Measurements from ENCODE around the gene PRICKLE1.

PRICKLE1 gene

DNA sequence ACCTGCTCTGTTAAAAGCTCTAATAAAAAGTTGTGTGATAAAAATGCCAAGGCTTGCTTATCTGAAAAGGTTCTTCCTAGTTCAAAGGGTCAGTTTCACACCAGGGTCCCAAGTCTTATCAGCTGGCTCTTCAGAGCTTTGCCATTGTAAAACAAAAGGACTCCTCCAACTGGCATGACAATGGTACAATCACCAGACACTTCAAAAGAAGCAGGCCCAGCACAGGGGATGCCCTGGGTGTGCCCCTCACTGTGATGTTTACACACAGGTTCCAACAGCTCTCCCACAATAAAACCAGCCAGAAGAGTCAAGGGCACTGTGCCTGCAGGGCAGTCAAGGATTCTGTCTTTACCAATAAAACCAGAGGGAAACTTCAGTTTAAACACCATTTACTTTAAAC is 78.7 kb downstream of the PRICKLE1 start:
- DNase-seq (ENCODE audit: insufficient read length, low spot score) = no peak
- FAIRE-seq = no peak
- TF ChIP-seq POLR2A (IDR thresholded peaks at IDR 0.05; ENCODE audit: low read depth, low read length) = no peak

DNA sequence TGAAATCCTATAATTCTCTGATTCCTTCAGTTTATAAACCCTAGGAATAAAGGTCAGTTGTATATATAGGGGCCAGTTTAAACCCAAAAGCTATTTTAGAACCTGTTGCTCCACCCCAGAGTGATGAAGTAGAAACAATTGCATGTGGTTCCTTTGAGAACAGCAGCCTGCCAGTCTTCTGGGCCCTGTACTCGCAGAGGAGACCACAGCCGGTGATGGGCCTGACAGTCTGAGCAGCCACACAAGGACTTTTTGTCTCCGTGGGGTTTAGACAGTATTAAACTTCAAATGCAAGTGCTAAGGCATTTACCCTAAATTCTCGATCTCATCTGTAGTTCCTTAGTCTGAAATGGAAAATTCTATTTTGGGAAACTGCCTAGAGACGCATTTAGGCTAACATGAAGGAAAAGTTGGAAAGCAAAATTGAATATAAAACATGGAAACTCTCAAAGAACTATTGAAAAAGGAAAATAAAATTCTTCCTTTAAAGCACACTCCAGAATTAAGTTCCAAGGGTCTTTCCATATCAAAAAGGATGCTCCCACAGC is 80.6 kb downstream of the PRICKLE1 start:
- TF ChIP-seq POLR2A (IDR thresholded peaks at IDR 0.05; ENCODE audit: low read depth, low read length) = no peak
- no peak for FAIRE-seq
- DNase-seq (ENCODE audit: insufficient read length, low spot score) = no peak

DNA sequence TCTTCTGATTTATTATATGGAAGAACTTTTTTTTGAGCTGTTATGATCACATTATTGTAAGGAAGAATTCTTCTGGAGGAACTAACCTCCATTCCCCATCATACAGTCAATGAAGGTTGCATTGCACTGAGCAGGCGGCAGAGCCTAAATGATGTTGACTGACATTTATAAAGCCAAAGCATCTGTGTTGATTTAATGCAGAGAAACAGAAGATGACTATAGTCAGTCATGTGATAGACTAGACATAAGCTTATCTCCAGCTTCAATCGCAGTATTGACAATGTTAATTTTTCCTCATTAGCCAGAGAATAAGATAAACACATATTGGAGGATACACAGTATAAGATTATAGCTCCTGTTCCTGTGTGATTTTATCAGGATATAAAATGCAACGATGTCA is 82.0 kb downstream of the PRICKLE1 start:
- DNase-seq (ENCODE audit: insufficient read length, low spot score) (no peak), FAIRE-seq (no peak)
- no peak for TF ChIP-seq POLR2A (IDR thresholded peaks at IDR 0.05; ENCODE audit: low read depth, low read length)

DNA sequence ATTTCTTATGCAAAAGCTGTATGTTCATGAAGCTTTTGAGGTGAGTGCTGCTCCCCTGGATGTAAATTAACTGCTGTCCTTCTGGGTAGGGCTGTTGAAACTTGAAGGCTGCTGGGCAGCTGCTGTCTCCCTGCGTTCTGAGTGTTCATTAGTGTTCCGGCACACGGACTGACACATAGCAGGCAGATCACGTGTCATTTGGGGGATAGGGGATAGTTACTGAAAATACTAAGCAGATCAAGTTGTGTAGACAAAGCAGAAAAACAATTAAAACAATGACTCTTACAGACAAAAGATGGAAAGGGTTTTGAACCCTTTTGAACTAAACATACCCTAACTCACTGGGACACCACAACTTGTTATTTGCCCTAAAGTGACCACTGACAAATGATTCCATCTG is 82.5 kb downstream of the PRICKLE1 start:
- FAIRE-seq (no peak), DNase-seq (ENCODE audit: insufficient read length, low spot score) (no peak)
- no peak for TF ChIP-seq POLR2A (IDR thresholded peaks at IDR 0.05; ENCODE audit: low read depth, low read length)

DNA sequence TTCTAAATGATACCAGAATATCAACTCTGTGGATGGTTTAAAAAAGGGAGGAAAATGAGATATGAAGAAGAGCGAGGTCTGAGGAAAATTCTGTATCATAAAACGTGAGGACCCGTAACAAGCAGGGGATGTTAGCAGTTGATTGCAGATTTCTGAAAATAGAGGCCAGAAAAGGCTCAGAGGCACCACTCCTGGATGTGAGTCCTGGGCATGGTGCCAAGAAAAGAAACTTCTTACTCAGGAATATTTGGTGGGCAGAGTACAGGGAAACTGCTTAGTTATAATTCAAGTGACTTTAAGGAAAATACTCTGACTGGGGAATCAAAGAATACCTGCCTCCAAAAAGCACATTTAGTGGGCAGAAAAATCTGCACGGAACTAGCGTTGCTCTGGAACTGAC is 85.5 kb downstream of the PRICKLE1 start:
- DNase-seq (ENCODE audit: insufficient read length, low spot score) (no peak), FAIRE-seq (peak; percentile 48)
- no peak for TF ChIP-seq POLR2A (IDR thresholded peaks at IDR 0.05; ENCODE audit: low read depth, low read length)

DNA sequence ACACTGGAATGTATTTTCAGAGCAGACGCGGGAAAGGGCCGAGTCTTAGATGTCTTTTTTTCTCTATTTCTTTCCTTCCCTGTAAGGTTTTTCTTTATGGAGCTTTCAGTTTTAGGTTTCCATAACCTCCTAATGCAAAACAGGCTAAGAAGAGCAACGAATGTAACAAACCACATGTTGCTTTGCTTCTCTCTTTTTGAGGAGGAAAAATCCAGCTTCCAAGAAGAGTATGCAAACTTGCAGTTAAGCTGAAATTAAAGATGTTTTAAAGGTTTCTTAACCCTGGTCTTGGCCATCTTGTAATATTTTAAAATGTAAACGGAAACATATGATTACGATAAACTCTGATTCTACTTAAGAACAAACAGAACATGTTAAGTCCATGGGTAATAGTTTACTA is 86.9 kb downstream of the PRICKLE1 start:
- peak; percentile 30 for FAIRE-seq
- TF ChIP-seq POLR2A (IDR thresholded peaks at IDR 0.05; ENCODE audit: low read depth, low read length) = no peak
- no peak for DNase-seq (ENCODE audit: insufficient read length, low spot score)

DNA sequence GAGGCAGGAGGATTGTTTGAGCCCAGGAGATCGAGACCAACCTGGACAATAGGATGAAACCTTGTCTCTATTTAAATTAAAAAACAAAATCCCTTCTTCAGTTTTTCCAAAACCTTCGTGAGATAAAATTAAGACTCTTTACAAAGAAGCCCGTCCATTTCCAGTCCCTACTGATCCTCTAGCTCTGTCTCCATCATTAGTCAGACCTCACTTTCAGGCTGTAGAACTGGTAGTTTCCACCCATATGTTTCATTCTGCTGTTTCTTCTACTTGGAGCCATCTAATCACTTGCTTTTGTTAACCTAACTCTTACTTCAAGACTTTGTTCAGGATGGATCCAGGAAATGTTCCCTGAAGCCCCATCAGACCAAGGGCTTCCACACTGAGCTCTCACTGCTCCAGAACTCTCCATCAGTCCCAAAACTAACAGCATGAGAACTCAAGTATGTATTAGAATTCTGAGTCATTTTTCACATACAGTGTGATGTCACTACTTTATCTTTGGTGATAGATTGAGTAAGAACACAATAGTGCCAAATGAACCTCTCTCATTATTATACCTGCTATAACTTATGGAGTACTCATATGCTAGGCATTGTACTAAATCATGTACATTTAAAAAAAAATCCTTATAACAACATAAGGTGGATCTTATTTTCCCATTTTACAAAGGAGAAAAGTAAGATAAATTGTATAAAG is 90.8 kb downstream of the PRICKLE1 start:
- no peak for DNase-seq (ENCODE audit: insufficient read length, low spot score)
- no peak for TF ChIP-seq POLR2A (IDR thresholded peaks at IDR 0.05; ENCODE audit: low read depth, low read length)
- peak; percentile 11 for FAIRE-seq

DNA sequence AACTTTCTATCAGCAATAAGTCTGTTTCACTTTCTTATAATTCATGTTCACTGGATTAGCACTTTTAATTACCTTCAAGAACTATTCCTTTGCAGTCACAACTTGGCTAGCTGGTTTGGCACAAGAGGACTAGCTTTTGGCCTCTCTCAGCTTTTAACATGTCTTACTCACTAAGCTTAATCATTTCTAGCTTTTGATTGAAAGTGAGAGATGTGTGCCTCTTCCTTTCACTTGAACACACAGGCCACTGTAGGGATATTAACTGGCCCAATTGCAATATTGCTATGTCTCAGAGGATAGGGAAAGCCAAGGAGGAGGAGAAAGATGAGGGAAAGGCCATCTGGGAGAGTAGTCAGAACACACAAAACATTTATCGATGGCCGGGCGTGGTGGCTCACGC is 92.7 kb downstream of the PRICKLE1 start:
- no peak for FAIRE-seq
- TF ChIP-seq POLR2A (IDR thresholded peaks at IDR 0.05; ENCODE audit: low read depth, low read length) = no peak
- no peak for DNase-seq (ENCODE audit: insufficient read length, low spot score)

DNA sequence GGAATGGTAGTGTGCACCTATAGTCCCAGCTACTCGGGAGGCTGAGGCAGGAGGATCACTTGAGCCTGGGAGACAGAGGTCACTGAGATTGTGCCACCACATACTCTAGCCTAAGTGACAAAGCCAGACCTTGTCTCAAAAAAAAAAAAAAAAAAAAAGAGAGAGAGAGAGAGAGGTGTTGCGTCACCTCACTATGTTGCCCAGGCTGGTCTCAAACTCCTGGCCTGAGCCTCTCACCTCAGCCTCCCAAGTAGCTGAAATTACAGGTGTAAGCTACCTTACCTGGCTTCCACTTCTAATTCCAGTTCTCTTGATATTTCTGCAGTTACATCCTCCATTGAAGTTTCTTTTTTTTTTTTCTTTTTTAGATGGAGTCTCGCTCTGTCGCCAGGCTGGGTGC is 94.3 kb downstream of the PRICKLE1 start:
- TF ChIP-seq POLR2A (IDR thresholded peaks at IDR 0.05; ENCODE audit: low read depth, low read length) = no peak
- FAIRE-seq (no peak), DNase-seq (ENCODE audit: insufficient read length, low spot score) (no peak)

DNA sequence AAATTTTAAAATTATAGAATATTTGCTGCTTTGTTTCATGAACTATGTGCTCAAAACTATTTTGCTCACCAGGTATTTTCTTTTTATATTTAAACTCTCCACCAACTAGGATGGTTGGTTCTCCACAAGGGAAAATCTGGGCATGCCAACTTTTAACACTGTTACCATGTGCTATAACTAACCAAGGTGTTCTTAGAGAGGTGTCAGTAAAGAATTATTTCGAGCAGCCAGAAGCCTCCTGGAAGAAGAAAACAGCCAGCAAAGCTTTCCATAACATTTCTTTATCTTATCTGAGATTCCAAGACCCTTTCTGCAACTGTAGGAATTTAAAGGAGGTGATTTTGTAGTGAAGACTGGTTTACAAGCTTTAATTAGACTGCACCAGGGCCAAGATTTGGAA is 97.3 kb downstream of the PRICKLE1 start:
- TF ChIP-seq POLR2A (IDR thresholded peaks at IDR 0.05; ENCODE audit: low read depth, low read length) = no peak
- no peak for FAIRE-seq
- DNase-seq (ENCODE audit: insufficient read length, low spot score) = no peak

DNA sequence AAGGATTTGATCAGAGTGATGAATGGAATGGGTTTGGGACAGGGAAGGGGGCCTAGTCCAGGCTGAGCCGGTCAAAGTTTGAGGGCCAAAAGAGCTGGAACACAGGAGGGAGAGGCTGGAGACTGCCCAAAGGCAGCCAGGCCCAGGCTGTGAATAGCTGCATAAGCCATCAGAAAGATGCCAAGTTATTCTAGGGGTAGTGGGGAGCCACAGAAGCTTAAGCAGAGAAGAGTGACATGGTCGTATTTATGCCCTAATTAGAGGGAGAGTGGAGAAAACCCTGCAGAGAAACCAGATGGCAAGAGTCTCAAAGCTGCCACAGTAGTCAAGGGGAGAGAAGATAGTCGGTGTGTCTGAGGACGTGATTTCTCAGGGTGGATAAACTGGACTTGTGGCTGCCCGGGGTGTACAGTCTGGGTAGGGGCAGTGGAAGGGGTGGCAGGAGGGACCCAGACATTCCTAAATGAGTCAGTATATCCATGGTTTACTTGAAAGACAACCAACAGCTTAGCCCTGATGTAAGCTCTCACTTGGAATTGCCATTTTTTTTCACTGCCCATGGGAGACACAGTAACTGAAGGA is 99.2 kb downstream of the PRICKLE1 start:
- DNase-seq (ENCODE audit: insufficient read length, low spot score) = no peak
- TF ChIP-seq POLR2A (IDR thresholded peaks at IDR 0.05; ENCODE audit: low read depth, low read length) = no peak
- no peak for FAIRE-seq

DNA sequence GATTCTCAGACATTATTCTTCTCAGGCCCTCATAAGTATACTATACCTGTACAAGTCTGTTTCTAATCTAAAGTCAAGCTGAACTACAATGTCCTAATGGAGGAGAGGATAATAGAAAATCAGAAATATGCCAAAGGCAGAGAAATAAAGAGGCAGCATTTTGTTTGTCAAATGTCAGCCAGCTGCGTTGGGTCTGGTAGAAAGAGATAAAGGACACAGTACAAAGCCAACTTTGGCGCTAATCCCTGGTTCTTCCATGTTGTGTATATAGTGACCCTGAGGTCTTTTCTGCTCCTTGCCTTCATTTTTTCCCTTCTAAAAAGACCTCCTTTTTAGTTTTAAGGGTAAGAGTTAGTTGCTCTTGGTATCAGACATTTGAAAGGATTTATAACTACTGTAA is 103.1 kb downstream of the PRICKLE1 start:
- no peak for FAIRE-seq
- DNase-seq (ENCODE audit: insufficient read length, low spot score) = no peak

DNA sequence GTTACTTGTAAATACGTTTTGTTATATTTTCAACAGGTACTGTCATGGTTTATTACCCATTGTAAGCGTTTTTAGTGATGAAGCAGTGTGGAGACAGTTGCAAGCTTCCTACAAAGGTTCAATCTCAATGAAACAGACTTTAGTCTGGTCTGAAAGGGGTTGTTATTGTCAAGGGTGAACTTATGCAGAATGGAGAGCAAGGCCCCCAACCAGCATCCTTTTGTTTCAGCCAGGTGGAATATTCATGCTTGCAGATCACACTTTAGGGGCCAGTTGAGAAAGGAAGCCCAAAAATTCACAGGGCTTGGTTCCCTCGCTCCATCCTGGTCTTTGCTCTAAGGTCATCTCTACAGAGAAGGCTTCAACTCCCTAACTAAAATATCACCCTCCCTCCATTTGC is 103.7 kb downstream of the PRICKLE1 start:
- no peak for TF ChIP-seq POLR2A (IDR thresholded peaks at IDR 0.05; ENCODE audit: low read depth, low read length)
- FAIRE-seq = no peak
- DNase-seq (ENCODE audit: insufficient read length, low spot score) = no peak

More for the DNA sequence above, 103.1 kb downstream of the PRICKLE1 start:
- no peak for TF ChIP-seq POLR2A (IDR thresholded peaks at IDR 0.05; ENCODE audit: low read depth, low read length)

DNA sequence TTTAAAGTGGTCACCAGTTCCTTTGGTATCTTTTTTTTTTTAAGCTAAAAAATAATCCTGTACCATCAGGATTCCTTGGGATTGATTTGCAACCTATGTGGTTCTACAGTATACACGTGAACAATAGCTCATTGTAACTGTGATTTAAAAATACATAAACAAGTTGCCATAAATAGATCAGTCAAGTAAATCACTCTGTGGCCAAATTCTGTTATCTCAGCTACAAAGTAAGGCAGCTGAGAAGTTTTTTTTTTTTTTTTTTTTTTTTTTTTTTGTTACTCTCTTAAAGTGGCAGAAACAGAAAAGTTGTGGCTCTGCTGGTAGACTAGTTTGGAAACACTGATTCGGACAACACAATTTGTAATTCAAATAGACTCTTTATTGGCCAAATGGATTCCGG is 104.5 kb downstream of the PRICKLE1 start:
- DNase-seq (ENCODE audit: insufficient read length, low spot score) (no peak), FAIRE-seq (peak; percentile 43)
- TF ChIP-seq POLR2A (IDR thresholded peaks at IDR 0.05; ENCODE audit: low read depth, low read length) = no peak

DNA sequence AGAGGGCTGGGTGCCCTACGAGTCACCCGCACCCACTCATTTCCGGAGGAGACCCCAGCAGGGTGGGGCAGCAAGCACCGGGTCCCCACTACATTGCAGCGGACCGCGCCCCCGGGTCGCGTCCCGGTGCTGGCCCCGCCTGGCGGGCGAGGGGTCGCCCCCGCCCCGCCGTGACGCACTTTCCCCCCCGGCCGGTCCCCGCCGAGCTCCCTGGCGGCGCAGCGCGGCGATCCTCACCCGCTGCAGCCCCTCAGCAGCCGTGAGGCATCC is 106.1 kb downstream of the PRICKLE1 start:
- DNase-seq (ENCODE audit: insufficient read length, low spot score) = no peak
- FAIRE-seq = no peak

More for the DNA sequence above, 106.1 kb downstream of the PRICKLE1 start:
- TF ChIP-seq POLR2A (IDR thresholded peaks at IDR 0.05; ENCODE audit: low read depth, low read length) = no peak

Measured in H54 (cell line).